Brain pericyte (primary cell): ENCODE results near the gene KRT74.
"Not testable (repeated sequence)": the region's sequence is repeated elsewhere in the genome, so short reads cannot be mapped to it uniquely, and the experiment has no call there.

ENCODE experiments used
- DNase-seq: peaks from one replicate; pipeline ENCODE4 v3.0.0-alpha.2; 2012; ENCODE audit warnings: low read depth, low spot score

The KRT74 gene

GRCh38 chr12:52602552-52602951, 28.9 kb upstream of the KRT74 start:
- DNase-seq: no peak

- no peak for DNase-seq
Observed at GRCh38 chr12:52601671-52602070, 28.0 kb upstream of the KRT74 start.

GRCh38 chr12:52600941-52601481, 27.4 kb upstream of the KRT74 start, which contains the start of gene KRT72:
KRT72 (minus strand) TSS chr12:52601463; CDS start chr12:52601452, 11 bp downstream.
- no peak for DNase-seq

- no peak for DNase-seq
Observed at GRCh38 chr12:52600475-52600874, 26.8 kb upstream of the KRT74 start.

GRCh38 chr12:52600071-52600470, 26.4 kb upstream of the KRT74 start:
- DNase-seq: no peak

GRCh38 chr12:52598966-52599365, 25.3 kb upstream of the KRT74 start:
- DNase-seq: no peak

GRCh38 chr12:52594237-52594636, 20.6 kb upstream of the KRT74 start:
- DNase-seq: not testable (repeated sequence)

GRCh38 chr12:52591521-52591920, 17.9 kb upstream of the KRT74 start:
- DNase-seq: no peak

GRCh38 chr12:52590021-52590420, 16.4 kb upstream of the KRT74 start:
- DNase-seq: no peak

- DNase-seq: no peak
Observed at GRCh38 chr12:52587563-52587962, 13.9 kb upstream of the KRT74 start.

- DNase-seq: no peak
Observed at GRCh38 chr12:52585946-52586345, 12.3 kb upstream of the KRT74 start.

GRCh38 chr12:52585066-52585465, 11.4 kb upstream of the KRT74 start:
- no peak for DNase-seq

GRCh38 chr12:52584156-52584682, 10.6 kb upstream of the KRT74 start:
- DNase-seq: no peak

- DNase-seq: no peak
Observed at GRCh38 chr12:52582971-52583456, 9.4 kb upstream of the KRT74 start.

GRCh38 chr12:52582486-52582885, 8.8 kb upstream of the KRT74 start:
- DNase-seq: no peak

- no peak for DNase-seq
Observed at GRCh38 chr12:52581481-52581880, 7.8 kb upstream of the KRT74 start.

GRCh38 chr12:52581066-52581465, 7.4 kb upstream of the KRT74 start:
- DNase-seq: no peak

GRCh38 chr12:52580496-52580895, 6.9 kb upstream of the KRT74 start:
- no peak for DNase-seq

GRCh38 chr12:52579468-52580465, 6.1 kb upstream of the KRT74 start:
- no peak for DNase-seq

- no peak for DNase-seq
Observed at GRCh38 chr12:52578469-52578868, 4.8 kb upstream of the KRT74 start.

GRCh38 chr12:52577316-52577715, 3.7 kb upstream of the KRT74 start:
- no peak for DNase-seq

GRCh38 chr12:52575948-52576347, 2.3 kb upstream of the KRT74 start:
- DNase-seq: no peak

- no peak for DNase-seq
Observed at GRCh38 chr12:52575256-52575655, 1.6 kb upstream of the KRT74 start.
